ENCODE data around the gene GIGYF2.

The GIGYF2 gene

DNA sequence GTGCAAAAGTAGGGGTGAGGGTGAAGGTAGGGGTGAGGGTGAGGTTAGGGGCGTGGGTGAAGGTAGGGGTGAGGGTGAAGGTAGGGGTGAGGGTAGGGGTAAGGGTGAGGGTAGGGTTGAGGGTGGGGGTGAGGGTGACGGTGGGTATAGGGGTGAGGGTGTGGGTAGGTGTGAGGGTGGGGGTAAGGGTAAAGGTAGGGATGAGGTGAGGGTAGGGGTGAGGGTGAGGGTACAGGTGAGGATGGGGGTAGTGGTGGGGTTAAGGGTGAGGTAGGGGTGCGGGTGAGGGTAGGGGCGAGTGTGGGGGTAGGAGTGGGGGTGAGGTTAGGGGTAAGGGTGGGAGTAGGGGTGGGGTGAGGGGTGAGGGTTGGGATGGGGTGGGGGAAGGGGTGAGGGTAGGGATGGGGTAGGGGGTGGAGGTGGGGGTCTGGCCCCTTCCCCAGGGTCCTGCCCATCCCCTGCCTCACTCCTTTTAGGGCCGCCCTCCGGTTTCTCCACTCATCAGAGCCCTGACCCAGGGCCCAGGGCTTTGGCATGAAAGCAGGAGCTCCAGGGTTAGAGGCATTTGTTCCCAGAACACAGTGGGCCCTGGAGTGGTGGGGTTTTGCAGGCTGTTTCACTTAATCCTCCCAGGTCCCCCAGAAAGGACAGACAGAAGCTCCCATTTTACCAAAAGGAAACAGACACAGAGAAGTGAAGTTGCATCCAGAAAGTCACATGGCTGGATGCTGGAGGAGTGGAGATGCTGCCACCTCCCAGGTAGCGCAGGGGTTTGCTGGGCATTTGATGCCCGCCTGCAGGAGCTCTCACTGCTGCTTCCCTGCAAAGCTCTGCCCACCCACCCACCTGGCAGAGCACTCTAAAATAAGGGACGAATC is 199.8 kb downstream of the GIGYF2 start:
- H3K27ac ChIP-seq = no peak overlapping the region
- TF ChIP-seq, protein P1, sequence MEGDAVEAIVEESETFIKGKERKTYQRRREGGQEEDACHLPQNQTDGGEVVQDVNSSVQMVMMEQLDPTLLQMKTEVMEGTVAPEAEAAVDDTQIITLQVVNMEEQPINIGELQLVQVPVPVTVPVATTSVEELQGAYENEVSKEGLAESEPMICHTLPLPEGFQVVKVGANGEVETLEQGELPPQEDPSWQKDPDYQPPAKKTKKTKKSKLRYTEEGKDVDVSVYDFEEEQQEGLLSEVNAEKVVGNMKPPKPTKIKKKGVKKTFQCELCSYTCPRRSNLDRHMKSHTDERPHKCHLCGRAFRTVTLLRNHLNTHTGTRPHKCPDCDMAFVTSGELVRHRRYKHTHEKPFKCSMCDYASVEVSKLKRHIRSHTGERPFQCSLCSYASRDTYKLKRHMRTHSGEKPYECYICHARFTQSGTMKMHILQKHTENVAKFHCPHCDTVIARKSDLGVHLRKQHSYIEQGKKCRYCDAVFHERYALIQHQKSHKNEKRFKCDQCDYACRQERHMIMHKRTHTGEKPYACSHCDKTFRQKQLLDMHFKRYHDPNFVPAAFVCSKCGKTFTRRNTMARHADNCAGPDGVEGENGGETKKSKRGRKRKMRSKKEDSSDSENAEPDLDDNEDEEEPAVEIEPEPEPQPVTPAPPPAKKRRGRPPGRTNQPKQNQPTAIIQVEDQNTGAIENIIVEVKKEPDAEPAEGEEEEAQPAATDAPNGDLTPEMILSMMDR (IDR thresholded peaks at IDR 0.05) = no peak

DNA sequence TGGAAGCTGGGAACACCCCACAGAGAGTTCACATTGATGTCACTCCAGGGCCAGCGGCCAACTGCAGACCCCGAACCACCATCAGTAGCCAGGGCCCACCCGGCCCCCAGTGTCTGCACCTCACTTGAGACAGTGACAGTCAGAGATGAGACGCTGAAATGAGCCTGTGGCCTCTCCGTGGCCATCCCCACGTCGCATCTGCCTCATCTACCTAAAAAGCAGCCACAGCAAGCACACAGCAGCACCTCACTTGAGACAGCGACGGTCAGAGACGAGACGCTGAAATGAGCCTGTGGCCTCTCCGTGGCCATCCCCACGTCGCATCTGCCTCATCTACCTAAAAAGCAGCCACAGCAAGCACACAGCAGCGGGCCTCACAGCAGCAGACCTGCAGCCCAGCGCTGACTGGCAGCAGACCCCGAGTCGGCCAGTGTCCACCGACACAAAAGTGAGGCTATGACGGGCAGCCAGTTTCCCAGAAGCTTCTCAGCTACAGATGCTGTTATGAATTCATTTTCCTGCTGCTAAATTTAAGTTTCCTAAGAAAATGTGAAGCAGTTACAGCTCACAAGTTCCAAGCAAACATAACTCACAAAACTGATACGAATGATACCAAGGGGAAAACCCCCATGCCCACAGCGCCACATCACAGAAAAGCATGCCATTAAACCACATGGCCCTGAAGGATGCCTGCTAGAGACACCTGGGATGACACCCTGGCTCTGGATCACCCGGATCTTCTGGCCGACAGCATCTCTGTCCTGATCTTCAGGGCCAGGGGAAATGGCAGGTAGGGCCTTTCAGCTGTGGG is 200.7 kb downstream of the GIGYF2 start:
- TF ChIP-seq, protein P1 (IDR thresholded peaks at IDR 0.05) = no peak
- H3K4me3 ChIP-seq = no peak overlapping the region
- DNase-seq (ENCODE audit: low spot score) = peak; percentile 56
- H3K27ac ChIP-seq = no peak overlapping the region

More for the DNA sequence above, 199.8 kb downstream of the GIGYF2 start:
- no peak overlapping the region for H3K4me3 ChIP-seq
- peak; percentile 58 for DNase-seq (ENCODE audit: low spot score)

DNA sequence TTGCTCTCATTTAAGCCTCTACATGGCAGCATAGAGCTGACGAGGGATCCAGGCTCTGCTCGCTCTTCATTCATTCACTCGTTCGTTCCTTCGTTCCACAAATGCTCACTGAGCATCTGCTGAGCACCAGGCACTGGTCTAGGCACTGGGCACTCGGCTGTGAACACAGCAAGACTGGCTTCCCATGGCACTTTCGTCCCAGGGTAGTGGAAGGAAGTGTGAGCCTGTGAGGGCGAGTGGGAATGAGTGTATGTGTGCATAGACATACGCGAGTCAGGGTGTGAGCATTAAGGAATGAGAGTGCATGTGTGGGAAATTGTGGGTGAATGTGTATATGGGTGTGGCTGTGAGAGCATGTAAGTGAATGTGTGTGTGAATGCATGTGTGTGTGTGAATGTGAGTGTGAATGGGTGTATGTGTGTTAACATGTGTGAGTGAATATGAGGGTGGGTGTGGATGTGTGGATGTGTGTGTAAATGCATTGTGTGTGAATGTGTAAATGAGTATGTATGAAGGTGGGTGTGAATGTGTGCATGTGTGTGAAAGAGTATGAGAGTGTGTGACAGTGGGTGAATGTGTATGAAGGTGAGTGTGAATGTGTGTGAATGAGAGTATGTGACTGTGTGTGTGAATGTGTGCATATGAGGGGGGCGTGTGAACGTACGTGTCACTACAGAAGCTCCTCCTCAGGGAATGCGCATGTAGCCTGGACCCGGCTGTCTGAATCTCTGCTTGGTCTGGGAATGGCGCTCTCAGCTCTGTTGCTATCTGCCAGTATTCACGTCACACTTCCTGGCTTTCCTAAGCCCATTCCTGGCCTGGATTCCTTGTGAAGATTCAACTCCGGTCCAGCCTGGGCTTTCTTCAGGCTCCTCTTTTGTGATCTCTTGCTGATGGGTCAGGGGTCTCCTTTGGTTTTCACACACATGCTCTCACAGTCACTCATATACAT is 201.7 kb downstream of the GIGYF2 start:
- Histone ChIP-seq H3K4me3 (no peak overlapping the region), H3K27ac (no peak overlapping the region)
- peak; percentile 47 for DNase-seq (ENCODE audit: low spot score)
- TF ChIP-seq, protein P1 (IDR thresholded peaks at IDR 0.05) = no peak

DNA sequence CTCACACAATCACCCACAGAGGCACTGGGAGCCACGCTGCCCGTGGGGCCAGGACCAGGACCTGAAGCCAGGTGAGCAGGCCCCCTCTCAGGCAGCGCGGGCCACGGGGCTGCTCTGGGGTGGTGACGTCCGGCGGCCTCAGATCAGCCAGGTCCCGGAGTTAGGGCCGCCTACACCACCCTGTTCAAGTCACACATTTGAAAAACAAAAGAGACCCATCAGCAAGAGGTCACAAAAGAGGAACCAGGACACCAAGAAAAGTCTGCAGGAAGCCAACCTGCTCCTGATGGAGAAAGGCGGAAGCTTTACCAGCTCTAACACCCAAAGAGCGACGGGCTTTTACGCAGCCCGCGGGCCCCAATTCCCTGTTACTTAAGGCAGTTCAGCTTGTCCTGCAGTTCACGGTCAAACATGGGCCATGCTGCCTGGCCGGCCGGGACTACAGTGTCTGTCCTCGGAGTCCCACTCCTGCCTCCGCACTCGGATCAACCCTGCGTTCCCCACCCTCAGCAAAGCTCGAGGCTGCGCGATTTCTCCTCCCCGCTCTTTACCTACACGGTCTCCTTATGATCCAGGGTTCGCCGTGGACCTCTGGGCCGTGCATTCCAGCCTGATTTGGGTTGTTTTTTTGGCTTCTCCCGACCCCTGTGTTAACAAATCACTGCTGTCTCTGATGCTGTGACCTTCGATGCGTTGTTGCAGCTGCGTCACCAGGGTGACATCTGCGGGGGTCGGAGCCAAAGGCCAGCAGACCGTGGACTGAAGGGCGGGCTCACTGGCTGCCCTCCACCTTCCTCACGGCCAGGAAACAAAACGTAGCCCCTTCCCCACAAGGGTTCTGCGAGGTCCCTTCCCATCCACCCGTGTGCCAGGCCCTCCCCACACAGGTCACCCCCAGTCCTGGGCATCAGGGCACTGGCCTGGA is 203.9 kb downstream of the GIGYF2 start:
- Histone ChIP-seq H3K27ac (no peak overlapping the region), H3K4me3 (no peak overlapping the region)
- DNase-seq (ENCODE audit: low spot score) = peak; percentile 57
- TF ChIP-seq, protein P1 (IDR thresholded peaks at IDR 0.05) = no peak

DNA sequence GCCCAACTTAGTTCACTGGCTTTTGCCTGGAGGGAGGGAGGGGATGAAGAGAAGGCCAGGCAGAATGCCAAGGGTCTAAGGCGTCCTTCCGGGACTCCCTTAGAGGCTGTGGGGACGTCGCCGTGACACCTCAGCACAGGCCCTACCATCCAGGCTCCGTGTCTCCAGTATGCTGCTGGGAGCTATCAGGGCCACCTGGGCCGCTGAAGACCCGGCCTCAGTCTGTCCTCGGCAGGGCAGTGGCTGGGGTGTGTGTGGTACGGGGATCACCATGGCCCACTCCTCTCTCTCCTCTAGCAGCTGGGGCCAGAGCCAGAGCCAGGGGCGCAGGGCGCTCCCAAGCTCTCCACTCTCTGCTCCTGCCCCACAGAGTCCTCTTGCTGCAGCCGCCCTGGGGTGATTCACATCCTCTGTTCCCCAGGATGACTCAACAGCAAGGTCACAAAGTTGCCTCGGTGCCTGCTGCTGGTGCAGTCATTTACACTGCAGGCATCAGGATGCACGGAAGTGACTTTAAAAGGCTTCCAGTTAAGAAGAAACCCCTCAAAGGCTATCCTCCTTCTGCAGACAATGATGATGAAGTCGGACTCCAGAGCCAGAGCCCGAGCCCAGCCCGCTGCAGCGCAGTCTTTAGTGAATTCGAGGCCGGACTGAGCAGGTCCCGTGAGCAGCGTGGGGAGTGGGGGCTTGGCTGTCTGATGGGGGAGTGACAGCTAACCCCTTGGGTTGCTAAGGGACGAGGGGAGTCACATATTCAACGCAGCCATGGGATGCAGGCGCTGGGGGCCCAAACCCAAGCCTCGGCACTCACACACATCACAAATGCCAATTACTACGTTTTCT is 204.8 kb downstream of the GIGYF2 start:
- H3K4me3 ChIP-seq = no peak overlapping the region
- TF ChIP-seq, protein P1 (IDR thresholded peaks at IDR 0.05) = no peak
- H3K27ac ChIP-seq = no peak overlapping the region
- peak; percentile 60 for DNase-seq (ENCODE audit: low spot score)

Measured in coronary artery (tissue), 2 donors.